HG03521 (cell line): ENCODE results near the gene CDH22.

Experiments
- ATAC-seq: cut with Tn5 transposase; IDR thresholded peaks from one replicate; pipeline ENCODE4 v1.9.1; 2021; ENCODE audit warnings: mild to moderate bottlenecking, moderate library complexity; ENCODE audit not compliant: unreplicated experiment

Gene CDH22

DNA sequence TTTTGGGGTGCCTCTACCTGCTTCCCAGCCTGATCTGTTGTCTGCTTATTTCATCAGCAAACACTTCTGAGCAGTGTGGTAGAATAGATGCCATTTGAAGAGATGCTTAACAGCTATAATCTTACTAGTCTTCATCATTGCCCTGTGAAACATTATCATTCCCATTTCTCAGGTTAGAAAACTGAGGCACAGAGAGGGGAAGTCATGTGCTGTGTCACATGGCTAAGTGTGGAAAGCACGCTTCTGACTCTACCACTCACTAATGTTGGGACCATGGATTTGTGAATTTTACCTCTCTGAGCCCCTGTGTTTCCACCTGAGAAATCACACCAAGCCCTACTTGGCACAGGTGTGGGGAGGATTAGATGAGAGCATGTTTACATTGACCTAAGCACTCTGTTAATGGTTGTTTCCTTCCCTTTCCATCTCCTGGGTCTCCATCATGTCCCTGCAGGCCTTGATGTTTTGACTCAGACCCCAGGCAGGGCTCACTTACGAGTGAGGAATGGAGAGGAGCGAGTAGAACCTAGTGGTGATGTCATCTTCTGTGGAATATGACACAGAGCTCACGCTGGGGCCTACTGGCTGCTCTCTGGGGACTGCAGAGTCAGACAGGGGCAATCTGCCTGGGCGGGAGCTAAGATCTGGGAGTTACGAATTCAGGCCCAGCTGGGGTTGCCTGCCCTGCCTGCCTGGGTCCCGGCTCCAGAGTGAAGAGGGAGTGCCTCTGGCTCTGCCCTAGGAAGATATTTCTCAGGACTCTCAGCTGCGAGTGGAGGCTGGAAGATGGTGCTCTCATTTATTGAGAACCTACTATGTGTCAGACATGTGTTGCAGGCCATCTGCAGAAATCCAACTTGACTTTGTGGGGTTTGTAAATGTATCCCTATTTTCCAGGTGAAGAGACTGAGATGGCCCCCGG lies 64.3 kb downstream of the CDH22 start:
- ATAC-seq = no peak

DNA sequence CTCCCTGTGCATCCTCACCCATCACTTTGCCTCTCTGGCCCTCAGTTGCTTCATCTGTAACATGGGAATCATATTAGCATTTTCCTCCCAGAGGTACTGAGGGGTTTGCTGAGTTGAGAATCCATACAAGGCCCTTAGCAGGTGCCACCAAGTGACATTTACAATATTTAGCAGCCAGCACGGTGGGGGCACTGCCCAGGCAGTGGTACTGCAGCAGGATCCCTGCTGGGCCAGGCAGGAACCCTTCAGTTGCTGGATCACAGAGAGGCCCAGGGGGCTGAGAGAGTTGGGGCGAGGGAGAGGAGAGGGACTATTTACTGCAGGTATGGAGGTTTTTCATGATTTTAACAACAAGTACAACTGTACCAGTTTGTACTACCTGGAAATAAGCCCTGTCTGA lies 65.9 kb downstream of the CDH22 start:
- no peak for ATAC-seq

GRCh38 chr20:46240881-46241280 lies 67.4 kb downstream of the CDH22 start:
- ATAC-seq = no peak

DNA sequence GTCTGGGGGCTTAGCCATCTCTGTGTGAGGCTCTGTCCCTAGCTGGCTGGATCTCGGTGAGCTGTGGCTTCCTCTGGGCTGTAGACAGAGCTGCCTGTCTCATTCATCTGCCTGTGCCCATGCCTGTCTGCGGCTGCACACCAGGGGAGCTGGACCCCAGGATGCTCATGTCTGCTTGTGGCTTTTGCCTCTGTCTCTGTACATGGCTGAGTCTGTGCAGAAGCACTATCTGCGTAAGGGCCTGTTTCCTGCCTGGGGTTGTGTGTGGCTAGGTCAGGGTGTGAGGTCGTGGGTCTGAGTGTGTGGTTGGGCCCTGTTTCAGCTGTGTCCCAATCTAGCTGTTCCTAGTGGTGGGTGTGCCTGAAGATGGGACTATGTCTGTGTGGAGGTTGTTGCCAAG lies 68.2 kb downstream of the CDH22 start:
- ATAC-seq = no peak

DNA sequence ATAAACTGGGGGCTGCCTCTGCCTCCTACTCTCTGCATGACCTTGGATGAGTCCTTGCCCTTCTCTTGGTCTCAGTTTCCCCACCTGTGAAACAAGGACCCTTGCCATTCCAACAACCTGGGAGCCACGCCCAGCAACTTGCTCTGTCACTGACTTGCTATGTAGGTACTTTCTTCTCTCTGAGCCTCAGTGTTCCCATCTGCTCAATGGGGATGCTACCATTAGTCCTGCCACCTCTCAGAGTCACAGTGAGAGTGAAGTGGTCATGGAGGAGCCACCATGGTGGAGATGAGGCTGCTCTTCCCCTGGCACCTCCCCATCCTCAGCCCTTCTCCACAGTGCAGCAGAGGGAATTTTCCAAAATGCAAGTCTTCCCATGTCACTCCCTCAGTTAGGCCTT lies 70.6 kb downstream of the CDH22 start:
- ATAC-seq = no peak

- ATAC-seq = no peak
Measured at GRCh38 chr20:46237227-46237626, 71.1 kb downstream of the CDH22 start.

DNA sequence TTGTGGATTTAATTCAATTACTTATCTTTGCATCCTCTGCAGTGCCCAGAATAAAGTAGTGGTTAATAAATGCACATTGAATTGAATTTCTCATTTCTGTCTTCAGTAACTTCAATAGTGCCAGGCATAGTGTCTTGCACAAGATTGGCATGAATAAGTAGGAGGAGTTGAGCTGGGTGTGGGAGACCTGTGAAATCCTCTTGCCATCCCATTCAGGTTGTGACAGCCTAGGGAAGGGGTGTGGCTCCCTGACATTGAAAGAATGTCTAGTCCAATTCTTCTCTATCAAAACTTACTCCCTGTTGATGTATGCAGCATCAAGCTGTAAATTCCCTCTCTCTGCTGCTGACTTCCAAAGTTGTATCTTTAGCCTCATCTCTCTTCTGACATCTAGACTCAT lies 73.2 kb downstream of the CDH22 start:
- ATAC-seq = no peak

DNA sequence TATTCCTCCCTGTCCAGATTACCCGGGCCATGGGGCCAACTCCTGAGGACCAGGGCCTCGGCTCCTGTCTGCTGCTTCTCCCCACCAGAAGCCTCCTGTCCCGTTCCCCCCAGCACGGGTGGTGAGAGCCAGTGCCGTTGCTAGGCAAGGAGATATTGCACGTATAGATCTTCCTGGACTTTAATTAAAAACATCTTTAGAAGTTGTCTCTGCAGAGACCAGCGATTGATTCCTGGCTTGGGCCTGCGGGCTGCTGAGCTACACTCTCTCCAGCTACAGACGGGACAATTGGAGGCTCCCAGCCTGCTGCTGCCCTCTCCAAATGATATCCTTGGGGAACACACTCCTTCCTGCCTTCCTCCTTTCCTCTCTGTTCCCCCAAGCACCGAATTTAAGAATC lies 74.6 kb downstream of the CDH22 start:
- ATAC-seq = no peak

DNA sequence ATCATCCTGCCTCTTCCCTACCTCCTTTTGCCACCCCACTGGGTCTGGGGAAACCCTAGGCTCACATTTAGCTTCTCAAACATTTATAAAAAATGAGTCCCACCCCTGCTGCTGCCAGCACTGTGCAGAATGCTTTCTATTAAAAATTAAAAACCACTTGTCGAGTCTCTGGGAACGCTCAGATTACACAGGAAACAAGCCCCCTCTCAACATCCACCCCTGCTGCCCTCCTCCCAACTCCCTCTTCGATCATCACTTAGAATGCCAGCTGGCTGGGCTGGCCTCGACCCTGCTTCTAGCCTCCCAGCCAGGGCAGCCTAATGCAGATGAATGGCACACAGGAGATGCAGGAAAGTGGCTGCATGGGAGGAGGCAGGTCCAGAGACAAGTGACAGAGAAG lies 75.8 kb downstream of the CDH22 start:
- no peak for ATAC-seq

DNA sequence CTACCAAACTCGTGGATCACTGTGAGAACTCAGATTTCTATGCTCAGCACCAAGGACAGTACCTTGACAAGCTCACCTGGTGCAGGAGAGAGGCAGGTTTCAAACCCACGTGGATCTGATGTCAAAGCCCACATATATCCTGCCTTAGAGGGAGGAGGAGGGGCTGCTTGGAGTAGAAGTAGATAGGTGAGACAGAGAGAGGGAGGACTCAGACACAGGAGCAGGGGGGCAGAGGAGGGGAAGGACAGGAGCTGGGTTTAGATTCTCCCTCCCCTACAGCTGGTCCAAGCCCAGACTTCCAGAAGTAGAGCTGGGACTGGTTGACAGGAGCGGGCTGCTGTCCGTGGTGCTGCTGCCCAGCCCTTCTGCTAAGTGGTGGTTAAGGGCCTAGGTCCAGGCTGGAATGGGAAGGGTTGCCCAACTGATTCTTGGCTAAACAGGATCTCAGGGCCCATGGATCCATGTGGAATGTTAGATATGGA lies 77.5 kb downstream of the CDH22 start:
- ATAC-seq = no peak

GRCh38 chr20:46230106-46230491 lies 78.2 kb downstream of the CDH22 start:
- no peak for ATAC-seq

GRCh38 chr20:46229478-46230105 lies 78.7 kb downstream of the CDH22 start:
- no peak for ATAC-seq

GRCh38 chr20:46228670-46229069 lies 79.6 kb downstream of the CDH22 start:
- no peak for ATAC-seq

- no peak for ATAC-seq
Measured at GRCh38 chr20:46227272-46227767, 81.0 kb downstream of the CDH22 start.

GRCh38 chr20:46226602-46227001 lies 81.7 kb downstream of the CDH22 start:
- no peak for ATAC-seq

- no peak for ATAC-seq
Measured at GRCh38 chr20:46222521-46223007, 85.7 kb downstream of the CDH22 start.

GRCh38 chr20:46221256-46221833 lies 87.0 kb downstream of the CDH22 start:
- ATAC-seq = no peak

- ATAC-seq = no peak
Measured at GRCh38 chr20:46220455-46221207, 87.7 kb downstream of the CDH22 start.

DNA sequence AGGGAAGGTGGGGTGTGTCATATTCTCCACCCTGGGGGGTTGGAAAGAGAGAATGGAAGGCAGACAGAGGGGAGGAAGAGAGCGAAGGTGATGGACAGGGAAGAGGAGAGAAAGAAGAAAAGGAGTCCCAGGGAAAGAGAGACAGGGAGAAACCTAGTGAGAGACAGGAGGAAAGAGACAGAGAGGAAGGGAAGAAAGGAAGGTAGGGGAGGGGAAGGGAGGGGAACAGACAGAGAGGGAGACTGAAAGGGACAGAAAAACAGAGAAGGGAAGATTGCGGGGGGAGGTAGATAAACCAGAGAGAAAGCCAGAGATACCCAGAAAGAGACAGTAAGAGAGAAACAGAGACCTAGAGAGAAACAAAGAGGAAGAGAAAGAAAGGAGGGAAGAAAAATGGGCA lies 88.4 kb downstream of the CDH22 start:
- ATAC-seq = no peak

DNA sequence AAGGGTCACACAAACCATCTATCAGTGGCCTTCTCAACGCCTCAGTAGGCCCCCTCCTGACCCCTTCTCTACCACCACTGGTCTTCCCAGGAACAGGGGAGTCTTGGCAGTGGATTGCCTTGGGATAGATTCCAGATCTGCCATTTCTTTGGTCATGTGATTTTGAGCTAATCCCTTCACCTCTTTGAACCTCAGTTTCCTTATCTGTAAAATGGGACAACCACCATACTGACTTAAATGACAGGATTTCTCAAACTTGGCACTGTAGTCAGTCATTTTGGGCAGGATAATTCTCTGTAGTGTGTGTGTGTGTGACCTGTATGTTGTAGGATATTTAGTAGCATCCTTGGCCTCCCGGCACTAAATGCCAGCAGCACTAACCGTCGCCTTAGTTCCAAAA lies 89.1 kb downstream of the CDH22 start:
- ATAC-seq = no peak

DNA sequence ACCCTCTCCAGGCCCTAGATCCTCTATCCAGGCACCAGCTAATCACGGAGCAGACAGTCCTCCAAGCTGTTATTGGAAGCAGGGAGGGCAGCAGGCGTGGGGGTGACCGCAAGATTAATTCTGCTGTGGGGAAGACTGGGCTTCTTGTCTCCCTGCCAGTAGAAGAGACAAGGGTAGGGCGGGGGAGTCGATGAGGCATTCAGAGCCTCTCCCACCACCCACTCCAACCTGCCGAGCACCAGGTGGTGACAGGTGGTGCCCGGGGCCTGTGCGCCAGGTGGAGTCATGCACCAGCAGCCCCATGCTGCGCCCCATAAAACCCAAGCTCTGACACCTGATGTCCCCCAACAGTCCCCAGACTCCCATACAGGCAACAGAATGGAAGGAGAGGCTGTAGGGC lies 89.6 kb downstream of the CDH22 start:
- ATAC-seq = no peak
